Vagina (tissue), 2 donors: Measurements from ENCODE around the gene PTPRG.

ENCODE experiments used
- POLR2A ChIP-seq, 2 donors: fragments of 450-650 bp; IDR thresholded peaks; one replicate each; pipeline ENCODE4 v1.6.1; 2017; ENCODE audit warnings: antibody characterized with exemption in 2 of 2, mild to moderate bottlenecking in 2 of 2, moderate library complexity in 2 of 2
- POLR2AphosphoS5 ChIP-seq, 2 donors: sonication (generic); formaldehyde crosslinking; IDR thresholded peaks; one replicate each; pipeline ENCODE4 v1.9.0; 2017; ENCODE audit warnings: antibody characterized with exemption in 2 of 2, mild to moderate bottlenecking in 2 of 2, low read depth in 1 of 2; ENCODE audit not compliant: insufficient read depth in 1 of 2
- TF ChIP-seq, protein P1 (sequence below), 3 experiments: fragments of 450-650 bp in 2 of 3; fragments of 200-600 bp in 1 of 3; sonication (generic) in 1 of 3; IDR thresholded peaks; one replicate each; pipeline ENCODE4 v1.5.1; 2017 to 2019; ENCODE audit warnings: antibody characterized with exemption in 3 of 3, mild to moderate bottlenecking in 2 of 3, moderate library complexity in 2 of 3

DNA sequence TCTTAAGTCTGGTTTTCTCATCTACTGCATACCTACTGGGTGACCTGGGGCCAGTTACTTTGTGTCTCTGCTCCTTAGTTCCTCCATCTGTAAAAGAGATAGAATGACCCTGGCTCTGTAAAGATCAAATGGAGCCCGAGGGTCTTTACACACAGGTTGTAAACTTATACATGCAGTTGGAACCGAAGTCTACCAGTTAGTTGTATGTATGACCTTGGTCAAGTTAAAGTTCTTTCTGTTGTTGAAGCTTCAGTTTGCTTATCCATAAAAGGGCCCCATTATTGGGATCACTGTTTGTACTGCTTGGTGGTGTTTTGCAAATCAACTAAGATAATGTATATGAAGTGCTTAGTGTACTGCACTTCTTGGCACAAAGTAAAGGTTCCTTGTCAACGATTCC lies 186.9 kb downstream of the PTPRG start:
- TF ChIP-seq POLR2AphosphoS5 (IDR thresholded peaks at IDR 0.05; ENCODE audit: insufficient read depth in 1 of 2, low read depth in 1 of 2) (no peak), POLR2A (IDR thresholded peaks at IDR 0.05) (no peak)
- TF ChIP-seq, protein P1, sequence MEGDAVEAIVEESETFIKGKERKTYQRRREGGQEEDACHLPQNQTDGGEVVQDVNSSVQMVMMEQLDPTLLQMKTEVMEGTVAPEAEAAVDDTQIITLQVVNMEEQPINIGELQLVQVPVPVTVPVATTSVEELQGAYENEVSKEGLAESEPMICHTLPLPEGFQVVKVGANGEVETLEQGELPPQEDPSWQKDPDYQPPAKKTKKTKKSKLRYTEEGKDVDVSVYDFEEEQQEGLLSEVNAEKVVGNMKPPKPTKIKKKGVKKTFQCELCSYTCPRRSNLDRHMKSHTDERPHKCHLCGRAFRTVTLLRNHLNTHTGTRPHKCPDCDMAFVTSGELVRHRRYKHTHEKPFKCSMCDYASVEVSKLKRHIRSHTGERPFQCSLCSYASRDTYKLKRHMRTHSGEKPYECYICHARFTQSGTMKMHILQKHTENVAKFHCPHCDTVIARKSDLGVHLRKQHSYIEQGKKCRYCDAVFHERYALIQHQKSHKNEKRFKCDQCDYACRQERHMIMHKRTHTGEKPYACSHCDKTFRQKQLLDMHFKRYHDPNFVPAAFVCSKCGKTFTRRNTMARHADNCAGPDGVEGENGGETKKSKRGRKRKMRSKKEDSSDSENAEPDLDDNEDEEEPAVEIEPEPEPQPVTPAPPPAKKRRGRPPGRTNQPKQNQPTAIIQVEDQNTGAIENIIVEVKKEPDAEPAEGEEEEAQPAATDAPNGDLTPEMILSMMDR (IDR thresholded peaks at IDR 0.05) = no peak
